Measurements from ENCODE around the gene ATP5MC2.
A peak's percentile ranks its signal among the peaks of the same experiment; 100 is the strongest.

Gene ATP5MC2

GRCh38 chr12:53677016-53677799 is 1.3 kb upstream of the ATP5MC2 start:
- peak; percentile 83 for DNase-seq
- peak overlapping the region; percentile 87 for H3K27ac ChIP-seq
- H3K9me3 ChIP-seq (ENCODE audit: severe bottlenecking) = no peaks in the 10 kb centered on the region
- peak overlapping the region; percentile 69 for H3K4me3 ChIP-seq (ENCODE audit: low read depth, low read length)
- no peak for TF ChIP-seq CTCF (IDR thresholded peaks at IDR 0.05; ENCODE audit: low read depth, low read length)
- H3K36me3 ChIP-seq = peaks cover 19% of the 10 kb centered on the region
- no peaks in the 10 kb centered on the region for H3K27me3 ChIP-seq (ENCODE audit: insufficient read depth, low read depth, severe bottlenecking)

- Histone ChIP-seq H3K9me3 (ENCODE audit: severe bottlenecking) (no peaks in the 10 kb centered on the region), H3K4me3 (ENCODE audit: low read depth, low read length) (peak overlapping the region; percentile 69), H3K36me3 (peaks cover 23% of the 10 kb centered on the region), H3K27me3 (ENCODE audit: insufficient read depth, low read depth, severe bottlenecking) (no peaks in the 10 kb centered on the region), H3K27ac (peak overlapping the region; percentile 87)
- peak; percentile 85 for DNase-seq
- no peak for TF ChIP-seq CTCF (IDR thresholded peaks at IDR 0.05; ENCODE audit: low read depth, low read length)
Observed at GRCh38 chr12:53676656-53677015, 753 bp upstream of the ATP5MC2 start.

- no peak for DNase-seq
- Histone ChIP-seq H3K36me3 (peaks cover 36% of the 10 kb centered on the region), H3K4me3 (ENCODE audit: low read depth, low read length) (peak overlapping the region; percentile 89), H3K27ac (peak overlapping the region; percentile 87), H3K27me3 (ENCODE audit: insufficient read depth, low read depth, severe bottlenecking) (no peaks in the 10 kb centered on the region), H3K9me3 (ENCODE audit: severe bottlenecking) (no peaks in the 10 kb centered on the region)
- no peak for TF ChIP-seq CTCF (IDR thresholded peaks at IDR 0.05; ENCODE audit: low read depth, low read length)
Observed at GRCh38 chr12:53674977-53675700, 744 bp downstream of the ATP5MC2 start.

- Histone ChIP-seq H3K27ac (no peak overlapping the region), H3K27me3 (ENCODE audit: insufficient read depth, low read depth, severe bottlenecking) (no peaks in the 10 kb centered on the region), H3K36me3 (peaks cover 71% of the 10 kb centered on the region), H3K9me3 (ENCODE audit: severe bottlenecking) (no peaks in the 10 kb centered on the region), H3K4me3 (ENCODE audit: low read depth, low read length) (no peak overlapping the region)
- TF ChIP-seq CTCF (IDR thresholded peaks at IDR 0.05; ENCODE audit: low read depth, low read length) = no peak
- no peak for DNase-seq
Observed at GRCh38 chr12:53670971-53671370, 4.9 kb downstream of the ATP5MC2 start.

GRCh38 chr12:53670308-53670707 is 5.6 kb downstream of the ATP5MC2 start:
- H3K36me3 ChIP-seq = peaks cover 78% of the 10 kb centered on the region
- H3K4me3 ChIP-seq (ENCODE audit: low read depth, low read length) = no peak overlapping the region
- no peak for TF ChIP-seq CTCF (IDR thresholded peaks at IDR 0.05; ENCODE audit: low read depth, low read length)
- DNase-seq = no peak
- no peak overlapping the region for H3K27ac ChIP-seq
- H3K27me3 ChIP-seq (ENCODE audit: insufficient read depth, low read depth, severe bottlenecking) = no peaks in the 10 kb centered on the region
- H3K9me3 ChIP-seq (ENCODE audit: severe bottlenecking) = no peaks in the 10 kb centered on the region

Data from WERI-Rb-1 (cell line).